IMR-90 (cell line): ENCODE measurements around the gene IP6K1. TPM values are rescaled to one million over a fixed set of nuclear protein-coding genes. Genes with fewer than 3 reads are reported as not detected.

Experiments
- ATAC-seq: fragments of 200-7000 bp; cut with Tn5 transposase; 2 replicates; pipeline ENCODE4 v1.9.1; 2020; ENCODE audit warnings: low read depth, mild to moderate bottlenecking, moderate library complexity
- BruUV-seq: library from RNA; stranded (reverse); fragments of 400-500 nt; replicated peaks from 2 replicates; lab custom pipeline; 2021; lab: Mats Ljungman, UMichigan
- CTCF ChIA-PET: fragments of 300-600 bp; formaldehyde crosslinking; extraction: SDS; loops from one replicate; lab custom pipeline; 2021; ENCODE audit warnings: antibody characterized with exemption; lab: Yijun Ruan, JAX
- POLR2A ChIA-PET: fragments of 300-600 bp; sonication (Branson Sonifier 250); formaldehyde crosslinking; loops from one replicate; lab custom pipeline; 2022; ENCODE audit warnings: antibody characterized with exemption; ENCODE audit not compliant: unreplicated experiment; lab: Charles Lee
- DNase-seq: peaks from one replicate; pipeline ENCODE4 v3.0.0; 2013
- H2AFZ ChIP-seq: replicated peaks from 2 replicates; pipeline ENCODE3; 2013; ENCODE audit warnings: low read length, mild to moderate bottlenecking; ENCODE audit not compliant: poor library complexity
- H2AK5ac ChIP-seq: 2 replicates; pipeline ENCODE4 v1.6.1; 2013; ENCODE audit warnings: low read depth, low read length, inconsistent platforms
- H2AK9ac ChIP-seq: replicated peaks from 2 replicates; pipeline ENCODE3; 2013; ENCODE audit warnings: mild to moderate bottlenecking, low read depth, low read length, moderate library complexity; ENCODE audit not compliant: poor library complexity
- H2BK120ac ChIP-seq: 2 replicates; pipeline ENCODE4 v1.6.1; 2013; ENCODE audit warnings: low read depth, low read length, inconsistent platforms
- H2BK15ac ChIP-seq: 3 replicates; pipeline ENCODE4 v1.6.1; 2013; ENCODE audit warnings: low read depth, low read length, inconsistent platforms
- H2BK20ac ChIP-seq: 2 replicates; pipeline ENCODE4 v1.6.1; 2013; ENCODE audit warnings: low read depth, mild to moderate bottlenecking, inconsistent platforms, low read length, moderate library complexity
- H2BK5ac ChIP-seq: 2 replicates; pipeline ENCODE4 v1.6.1; 2013; ENCODE audit warnings: mild to moderate bottlenecking, low read depth, low read length, inconsistent platforms; ENCODE audit not compliant: poor library complexity, severe bottlenecking
- H3K14ac ChIP-seq: replicated peaks from 2 replicates; pipeline ENCODE4 v1.6.1; 2013; ENCODE audit warnings: low read depth, low read length, inconsistent platforms
- H3K18ac ChIP-seq: 2 replicates; pipeline ENCODE4 v1.6.1; 2013; ENCODE audit warnings: low read depth, low read length, control low read depth
- H3K23ac ChIP-seq: 2 replicates; pipeline ENCODE4 v1.6.1; 2013; ENCODE audit warnings: low read depth, low read length, inconsistent platforms
- H3K27ac ChIP-seq: 2 replicates; pipeline ENCODE4 v1.5.1; 2013; ENCODE audit warnings: mild to moderate bottlenecking, control low read depth, low read length; ENCODE audit not compliant: insufficient read depth
- H3K27me3 ChIP-seq: 2 replicates; pipeline ENCODE4 v1.6.1; 2013; ENCODE audit warnings: low read length; ENCODE audit not compliant: control insufficient read depth, insufficient read depth
- H3K36me3 ChIP-seq: 2 replicates; pipeline ENCODE4 v1.6.1; 2013; ENCODE audit warnings: low read length, mixed read lengths; ENCODE audit not compliant: control insufficient read depth, insufficient read depth
- H3K4ac ChIP-seq: 2 replicates; pipeline ENCODE4 v1.6.1; 2013; ENCODE audit warnings: low read depth, low read length, inconsistent platforms
- H3K4me1 ChIP-seq: 2 replicates; pipeline ENCODE4 v1.6.1; 2013; ENCODE audit warnings: low read length, mixed read lengths; ENCODE audit not compliant: control insufficient read depth, insufficient read depth
- H3K4me2 ChIP-seq: 2 replicates; pipeline ENCODE4 v1.6.1; 2013; ENCODE audit warnings: low read depth, mild to moderate bottlenecking, control low read depth, low read length, moderate library complexity
- H3K4me3 ChIP-seq: 2 replicates; pipeline ENCODE4 v1.5.1; 2013; ENCODE audit warnings: low read depth, mild to moderate bottlenecking, control low read depth, low read length, moderate library complexity; ENCODE audit not compliant: insufficient read depth
- H3K56ac ChIP-seq: 2 replicates; pipeline ENCODE4 v1.6.1; 2013; ENCODE audit warnings: low read length, inconsistent platforms; ENCODE audit not compliant: insufficient read depth; ENCODE audit errors: extremely low read depth
- H3K79me1 ChIP-seq, 2 experiments: 2 replicates each; pipeline ENCODE4 v1.6.1; 2013; ENCODE audit warnings: low read length in 2 of 2, inconsistent platforms in 1 of 2, low read depth in 1 of 2
- H3K9ac ChIP-seq: 2 replicates; pipeline ENCODE4 v1.6.1; 2013; ENCODE audit warnings: low read depth, low read length, control low read depth
- H3K9me1 ChIP-seq: 2 replicates; pipeline ENCODE4 v1.6.1; 2013; ENCODE audit warnings: low read length, inconsistent platforms; ENCODE audit not compliant: insufficient read depth
- H3K9me3 ChIP-seq: 2 replicates; pipeline ENCODE4 v1.6.1; 2013; ENCODE audit warnings: low read length; ENCODE audit not compliant: control insufficient read depth, insufficient read depth
- H4K20me1 ChIP-seq: 2 replicates; pipeline ENCODE4 v1.6.1; 2013; ENCODE audit warnings: low read length, inconsistent platforms; ENCODE audit not compliant: insufficient read depth
- H4K5ac ChIP-seq: 2 replicates; pipeline ENCODE4 v1.6.1; 2013; ENCODE audit warnings: mild to moderate bottlenecking, low read depth, low read length, control low read depth
- H4K8ac ChIP-seq, 2 experiments: 2 replicates each; pipeline ENCODE4 v1.6.1; 2013; ENCODE audit warnings: low read depth in 2 of 2, low read length in 2 of 2, control low read depth in 1 of 2, inconsistent platforms in 1 of 2
- H4K91ac ChIP-seq: 2 replicates; pipeline ENCODE4 v1.6.1; 2013; ENCODE audit warnings: low read depth, low read length, inconsistent platforms; ENCODE audit not compliant: insufficient read depth
- CEBPB ChIP-seq: IDR thresholded peaks from 2 replicates; pipeline ENCODE4 v1.6.1; 2012; ENCODE audit warnings: low read depth, low read length, improper control_type of control experiment
- FOS ChIP-seq: fragments of 150-350 bp; IDR thresholded peaks from 2 replicates; pipeline ENCODE4 v1.6.1; 2016; ENCODE audit warnings: low read depth, low read length
- POLR2A ChIP-seq: IDR thresholded peaks from 2 replicates; pipeline ENCODE4 v1.6.1; 2012; ENCODE audit warnings: mild to moderate bottlenecking, low read depth, low read length
- RAD21 ChIP-seq: IDR thresholded peaks from 2 replicates; pipeline ENCODE4 v1.6.1; 2012; ENCODE audit warnings: low read length, improper control_type of control experiment
- WGBS, 2 experiments: methylation state at CpG; one replicate each; pipeline versions ENCODE4 v1.1.5 to v1.1.7; 2013; ENCODE audit warnings: missing lambda C conversion rate in 2 of 2; ENCODE audit not compliant: insufficient read length in 1 of 2; ENCODE audit errors: extremely low coverage in 2 of 2; 5-methylcytosine and 5-hydroxymethylcytosine counted together
- dilution Hi-C: fragments of 300-500 bp; cut with HindIII; formaldehyde crosslinking; loops from one replicate; pipeline ENCODE4 v1.14.3; 2018; ENCODE audit warnings: low sequenced_read_pairs; ENCODE audit not compliant: unreplicated experiment
- in situ Hi-C: fragments of 300-500 bp; cut with MboI; formaldehyde crosslinking; loops from 3 replicates; pipeline ENCODE4 v1.14.3; 2019; ENCODE audit warnings: low sequenced_read_pairs, inconsistent platforms, mixed read lengths
- intact Hi-C: fragments of 100-400 bp; cut with micrococcal nuclease; formaldehyde crosslinking; loops from 2 replicates; pipeline ENCODE4 v1.10.0; 2022
- polyA plus RNA-seq, 3 experiments: library from polyadenylated mRNA; depleted of rRNA; stranded (reverse); fragments of >200 nt; gene quantifications; 2 replicates each; pipeline ENCODE4 v1.2.3, GENCODE V29; 2012; ENCODE audit warnings: low replicate concordance in 1 of 3
- total RNA-seq: library from RNA; depleted of rRNA; stranded (reverse); fragments of >200 nt; gene quantifications from 2 replicates; pipeline ENCODE4 v1.2.3, GENCODE V29; 2012

The IP6K1 gene
- total and polyA plus RNA-seq, 2 of the 4 experiments (the other 2 are of a cell fraction) = 28.3 to 28.7 TPM

DNA sequence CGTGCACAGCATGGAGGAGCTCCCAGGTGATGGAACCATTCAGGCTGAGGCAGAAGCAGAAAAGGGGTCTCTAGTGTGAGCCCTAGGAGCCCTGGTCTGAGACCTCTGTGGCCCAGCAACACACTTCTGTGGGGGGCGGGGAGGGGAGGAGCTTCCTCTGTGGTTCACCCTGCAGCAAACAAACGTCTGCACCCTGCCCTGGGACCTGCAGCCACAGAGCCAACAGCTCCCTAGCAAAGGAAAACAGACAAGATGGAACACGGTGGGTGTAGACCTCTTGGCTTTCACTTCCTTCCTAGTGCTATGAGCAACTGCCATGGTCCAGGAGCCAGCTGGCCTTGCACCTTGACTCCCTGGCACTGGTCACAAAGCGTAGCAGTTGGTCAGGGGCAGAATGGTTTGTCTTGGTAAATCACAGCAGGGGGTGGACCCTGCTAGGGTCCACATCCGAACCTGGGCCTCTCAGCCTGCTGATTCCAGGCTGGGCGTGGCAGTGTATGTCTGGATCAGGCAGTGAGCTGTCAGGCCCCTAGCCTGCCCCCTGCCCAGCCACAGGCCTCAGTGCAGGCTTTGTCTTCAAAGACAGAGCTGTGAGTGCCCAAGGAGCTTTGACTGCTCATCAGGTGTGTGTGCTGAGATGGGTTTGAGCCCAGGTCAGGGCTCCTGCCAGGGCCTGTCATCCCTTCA, 73.6 kb downstream of the IP6K1 start:
- Histone ChIP-seq H4K5ac (no peak overlapping the region), H4K8ac (no peak overlapping the region), H2BK15ac (no peak overlapping the region), H3K14ac (no peak overlapping the region), H2AK9ac (peak overlapping the region; percentile 5), H3K4me2 (no peak overlapping the region), H2BK120ac (no peak overlapping the region), H3K4me1 (no peaks in the 10 kb centered on the region), H3K79me1 (no peaks in the 10 kb centered on the region; a peak in 1 of 4 replicates), H2AFZ (no peak overlapping the region), H4K91ac (no peak overlapping the region), H3K4ac (no peak overlapping the region), H3K4me3 (no peak overlapping the region), H3K56ac (no peak overlapping the region), H3K9ac (no peak overlapping the region), H2AK5ac (no peak overlapping the region), H3K9me1 (no peaks in the 10 kb centered on the region; the same call in 1 of the 2 replicates), H2BK20ac (no peak overlapping the region), H3K9me3 (no peaks in the 10 kb centered on the region), H3K18ac (no peak overlapping the region), H2BK5ac (no peak overlapping the region), H3K36me3 (peaks cover 14% of the 10 kb centered on the region; the same call in 1 of the 2 replicates), H4K20me1 (no peaks in the 10 kb centered on the region; the same call in 1 of the 2 replicates), H3K27me3 (no peaks in the 10 kb centered on the region), H3K27ac (no peak overlapping the region), H3K23ac (no peak overlapping the region)
- ChIA-PET CTCF (no interaction called here), POLR2A (no interaction called here)
- TF ChIP-seq CEBPB (no peak), FOS (no peak), POLR2A (no peak), RAD21 (no peak)
- 75% methylated on average over 3 of the region's 7 CpGs; no CpG with 5 or more reads in 1 of the 2 experiments for WGBS, 2 experiments
- in situ Hi-C loops = no loop called here
- ATAC-seq (no peak; the same call in none of the 2 replicates), DNase-seq (no peak)
- intact Hi-C loops = no loop called here
- dilution Hi-C loops = no loop called here
- no TSS peak for BruUV-seq
